OCI-LY7 (cell line): Measurements from ENCODE around the gene NUP155. TPM values are rescaled to one million over a fixed set of nuclear protein-coding genes. Genes with fewer than 3 reads are reported as not detected.
"Not testable (repeated sequence)": the region's sequence is repeated elsewhere in the genome, so short reads cannot be mapped to it uniquely, and the experiment has no call there.

Experiments used
- Bru-seq: library from RNA; stranded (reverse); fragments of 400-500 nt; gene quantifications from one replicate; lab custom pipeline; 2021; lab: Mats Ljungman, UMichigan
- BruChase-seq, 2 experiments: library from RNA; stranded (reverse); fragments of 400-500 nt; gene quantifications; one replicate each; lab custom pipeline; 2021; lab: Mats Ljungman, UMichigan
- BruUV-seq: library from RNA; stranded (reverse); fragments of 400-500 nt; replicated peaks from 2 replicates; lab custom pipeline; 2021; lab: Mats Ljungman, UMichigan
- CTCF ChIA-PET: fragments of 300-600 bp; sonication (Branson Sonifier 250); formaldehyde crosslinking; loops from one replicate; lab custom pipeline; 2022; ENCODE audit warnings: antibody characterized with exemption; ENCODE audit not compliant: unreplicated experiment; lab: Charles Lee
- POLR2A ChIA-PET: fragments of 300-600 bp; sonication (Branson Sonifier 250); formaldehyde crosslinking; loops from one replicate; lab custom pipeline; 2022; ENCODE audit warnings: antibody characterized with exemption; lab: Charles Lee
- DNase-seq: peaks from one replicate; pipeline ENCODE4 v3.0.0-alpha.2; 2015; ENCODE audit warnings: low spot score
- H2AFZ ChIP-seq: fragments of 200-600 bp; sonication (generic), shearing (Covaris generic); 2 replicates; pipeline ENCODE4 v1.6.1; 2014; ENCODE audit warnings: mild to moderate bottlenecking, antibody characterized with exemption, low read length, moderate library complexity
- H3K27ac ChIP-seq: fragments of 200-600 bp; sonication (generic); 2 replicates; pipeline ENCODE4 v1.5.1; 2014; ENCODE audit warnings: mixed run types, low read depth, mild to moderate bottlenecking, moderate library complexity, low read length, inconsistent platforms; ENCODE audit not compliant: poor library complexity, severe bottlenecking
- H3K36me3 ChIP-seq: fragments of 200-600 bp; sonication (generic); 2 replicates; pipeline ENCODE4 v1.6.1; 2014; ENCODE audit warnings: mild to moderate bottlenecking, antibody characterized with exemption, low read length, moderate library complexity, mixed read lengths; ENCODE audit not compliant: insufficient read depth
- H3K4me1 ChIP-seq: fragments of 200-600 bp; sonication (generic); 2 replicates; pipeline ENCODE4 v1.5.1; 2014; ENCODE audit warnings: mild to moderate bottlenecking, low read length; ENCODE audit not compliant: insufficient read depth, poor library complexity, severe bottlenecking
- H3K4me2 ChIP-seq: fragments of 200-600 bp; sonication (generic); 2 replicates; pipeline ENCODE4 v1.6.1; 2014; ENCODE audit warnings: mild to moderate bottlenecking, low read length
- H3K4me3 ChIP-seq: fragments of 200-600 bp; sonication (generic); 2 replicates; pipeline ENCODE4 v1.5.1; 2014; ENCODE audit warnings: mild to moderate bottlenecking, low read depth, low read length; ENCODE audit not compliant: poor library complexity, severe bottlenecking
- H3K79me2 ChIP-seq: fragments of 200-600 bp; sonication (generic); 2 replicates; pipeline ENCODE4 v1.6.1; 2016; ENCODE audit warnings: low read depth, mild to moderate bottlenecking, low read length, moderate library complexity, mixed read lengths; ENCODE audit not compliant: insufficient read depth
- H3K9me2 ChIP-seq: fragments of 200-600 bp; sonication (generic); 2 replicates; pipeline ENCODE4 v1.6.1; 2016; ENCODE audit warnings: mild to moderate bottlenecking, low read length, mixed read lengths; ENCODE audit not compliant: insufficient read depth
- H3K9me3 ChIP-seq: fragments of 200-600 bp; sonication (generic); 2 replicates; pipeline ENCODE4 v1.6.1; 2014; ENCODE audit warnings: mild to moderate bottlenecking, mixed run types, low read length, mixed read lengths
- H4K20me1 ChIP-seq: fragments of 200-600 bp; sonication (generic); 2 replicates; pipeline ENCODE4 v1.6.1; 2014; ENCODE audit warnings: mild to moderate bottlenecking, antibody characterized with exemption, low read length, moderate library complexity, mixed read lengths; ENCODE audit not compliant: insufficient read depth
- CTCF ChIP-seq: fragments of 200-600 bp; sonication (generic); conservative IDR thresholded peaks from 2 replicates; pipeline ENCODE4 v1.5.1; 2014; ENCODE audit warnings: mild to moderate bottlenecking, antibody characterized with exemption, low read length, moderate library complexity, mixed read lengths
- EZH2phosphoT487 ChIP-seq: fragments of 200-600 bp; sonication (generic); IDR thresholded peaks from 2 replicates; pipeline ENCODE4 v1.6.1; 2018; ENCODE audit warnings: low read depth, borderline replicate concordance, mild to moderate bottlenecking, mixed run types, antibody characterized with exemption, low read length, moderate library complexity, mixed read lengths
- intact Hi-C: fragments of 100-400 bp; cut with micrococcal nuclease; formaldehyde crosslinking; loops from one replicate; pipeline ENCODE4 v1.10.0; 2022; ENCODE audit not compliant: unreplicated experiment
- long read RNA-seq: library from polyadenylated mRNA; stranded (forward); transcript quantifications from one replicate; pipeline ENCODE4 v2.0.0, GENCODE V29; 2022
- total RNA-seq, 2 experiments: library from RNA; depleted of rRNA in 1 of 2; stranded (reverse); fragments of >200 nt in 1 of 2; shearing (Covaris generic) in 1 of 2; gene quantifications; 2 replicates each; pipeline ENCODE4 v1.2.3, GENCODE V29; 2014 to 2022

NUP155 gene
- 48.7 and 61.6 TPM in 2 replicates for total RNA-seq (2014; rRNA removed; shearing (Covaris generic))
- total RNA-seq (2022): 68.1 and 77.8 TPM in 2 replicates
- percentile 86 among the genes with signal in this experiment for Bru-seq, nascent RNA
- BruChase-seq, experiment 1, labeled RNA remaining after a 6-hour chase: percentile 89 among the genes with signal in this experiment
- percentile 85 among the genes with signal in this experiment for BruChase-seq, experiment 2, labeled RNA remaining after a 2-hour chase
- long read RNA-seq, full-length matches to known transcripts: 60 of 91 reads
- long read RNA-seq, partial matches to known transcripts: 5 of 91 reads
- long read RNA-seq, other reads (novel, unspliced or antisense): 26 of 91 reads

- H4K20me1 ChIP-seq: peaks cover 15% of the 10 kb centered on the region
- BruUV-seq: no TSS peak
- peaks cover 50% of the 10 kb centered on the region for H3K79me2 ChIP-seq
- CTCF ChIA-PET: interaction anchor here (0.9 kb wide), 1 partner anchor 8 kb away, joined by 3 read pairs; no protein-coding TSS in a partner anchor
- intact Hi-C loops: no loop called here
- peak within 1 kb of the TSS; percentile 57 for H3K27ac ChIP-seq
- H3K9me3 ChIP-seq: no peaks in the 10 kb centered on the region
- H3K4me2 ChIP-seq: peak within 1 kb of the TSS; percentile 82
- TF ChIP-seq CTCF: no peak
- TF ChIP-seq EZH2phosphoT487: no peak
- no peaks in the 10 kb centered on the region for H3K9me2 ChIP-seq
- H3K36me3 ChIP-seq: peaks cover 30% of the 10 kb centered on the region; the same call in 1 of the 2 replicates
- POLR2A ChIA-PET: interaction anchor here (0.6 to 3.9 kb wide), 16 partner anchors 9 to 1702 kb away, joined by 3 to 34 read pairs (median 4); partner anchors contain the start of gene WDR70
- peak; percentile 93 for DNase-seq
- peaks cover 24% of the 10 kb centered on the region for H3K4me1 ChIP-seq
- H2AFZ ChIP-seq: peak within 1 kb of the TSS; percentile 94
- H3K4me3 ChIP-seq: peak within 1 kb of the TSS; percentile 98
Observed at GRCh38 chr5:37370864-37371726, at the start of gene NUP155. Gene NUP155 (minus strand): TSS chr5:37371106. CDS start chr5:37370977, 129 bp downstream.

- Histone ChIP-seq H3K4me1 (no peaks in the 10 kb centered on the region), H2AFZ (no peak overlapping the region), H3K79me2 (no peaks in the 10 kb centered on the region), H3K27ac (no peak overlapping the region), H3K9me2 (no peaks in the 10 kb centered on the region), H3K4me3 (no peak overlapping the region), H3K9me3 (no peaks in the 10 kb centered on the region), H4K20me1 (no peaks in the 10 kb centered on the region), H3K4me2 (no peak overlapping the region), H3K36me3 (peaks cover 14% of the 10 kb centered on the region)
- POLR2A ChIA-PET: interaction anchor here (0.7 to 1.0 kb wide), 3 partner anchors 46 to 574 kb away, joined by 3 to 4 read pairs (median 4); partner anchors contain the start of gene NUP155
- no peak for TF ChIP-seq EZH2phosphoT487
- TF ChIP-seq CTCF: no peak
- intact Hi-C loops: no loop called here
- DNase-seq: no peak
- no TSS peak for BruUV-seq
- CTCF ChIA-PET: no interaction called here
Observed at GRCh38 chr5:37417347-37417746, 46.4 kb upstream of the NUP155 start.

GRCh38 chr5:37415456-37415855 is 44.5 kb upstream of the NUP155 start:
- DNase-seq, H3K9me2 ChIP-seq, BruUV-seq, POLR2A ChIA-PET, H3K9me3 ChIP-seq, CTCF ChIA-PET, H3K79me2 ChIP-seq, H4K20me1 ChIP-seq, H3K4me2 ChIP-seq, H3K27ac ChIP-seq, H3K4me3 ChIP-seq, intact Hi-C loops, H3K4me1 ChIP-seq, H2AFZ ChIP-seq: not testable (repeated sequence)
- peaks cover 19% of the 10 kb centered on the region for H3K36me3 ChIP-seq
